Activated gamma-delta T cell (primary cell): ENCODE measurements around the gene LENG1.
"Not testable (repeated sequence)": the region's sequence is repeated elsewhere in the genome, so short reads cannot be mapped to it uniquely, and the experiment has no call there.

Experiments
- DNase-seq: peaks from one replicate; lab custom pipeline; 2025; lab: John Stamatoyannopoulos, UW
- total RNA-seq, 2 donors: gene quantifications; one replicate each; lab custom pipeline; 2026; lab: John Stamatoyannopoulos, UW

The LENG1 gene
- total RNA-seq: 26.4 to 28.6 reads per million in 2 donors

GRCh38 chr19:54159352-54160181, at the start of gene LENG1:
Gene LENG1 (minus strand): TSS chr19:54159721. CDS start chr19:54159695, 26 bp downstream.
- DNase-seq: peak; percentile 79

- no peak for DNase-seq
These were observed 49.2 kb upstream of the LENG1 start for GRCh38 chr19:54208784-54209057.

- DNase-seq: no peak
These were observed 48.7 kb upstream of the LENG1 start for GRCh38 chr19:54207983-54208783.

DNA sequence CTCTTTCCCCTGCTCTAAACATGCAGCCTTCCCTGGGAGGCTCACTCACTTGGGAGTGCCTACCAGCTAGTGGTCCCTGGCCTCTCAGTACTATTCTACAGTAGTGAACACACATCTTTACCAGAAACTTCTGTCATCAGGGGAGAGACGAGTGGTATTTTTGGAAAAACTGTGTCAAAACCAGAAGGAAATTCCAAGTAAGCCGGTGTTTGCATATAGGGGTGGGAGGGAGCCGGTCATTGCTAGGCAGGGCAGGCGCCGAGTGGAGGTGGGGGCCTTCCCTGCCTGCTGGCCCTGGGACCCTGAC, 48.1 kb upstream of the LENG1 start:
- DNase-seq: no peak

DNA sequence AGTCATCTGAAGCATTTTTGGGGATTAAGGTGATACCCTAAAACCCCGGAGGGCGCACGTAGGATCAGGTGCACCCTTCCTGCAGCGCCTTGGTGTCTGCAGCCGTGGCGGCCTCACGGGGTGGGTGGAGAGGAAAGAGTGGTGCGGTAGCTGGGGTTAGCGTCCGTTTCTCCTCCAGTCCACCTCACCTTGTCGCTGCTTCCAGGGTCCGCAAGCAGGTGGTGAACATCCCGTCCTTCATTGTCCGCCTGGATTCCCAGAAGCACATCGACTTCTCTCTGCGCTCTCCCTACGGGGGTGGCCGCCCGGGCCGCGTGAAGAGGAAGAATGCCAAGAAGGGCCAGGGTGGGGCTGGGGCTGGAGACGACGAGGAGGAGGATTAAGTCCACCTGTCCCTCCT, 47.7 kb upstream of the LENG1 start:
- not testable (repeated sequence) for DNase-seq

DNA sequence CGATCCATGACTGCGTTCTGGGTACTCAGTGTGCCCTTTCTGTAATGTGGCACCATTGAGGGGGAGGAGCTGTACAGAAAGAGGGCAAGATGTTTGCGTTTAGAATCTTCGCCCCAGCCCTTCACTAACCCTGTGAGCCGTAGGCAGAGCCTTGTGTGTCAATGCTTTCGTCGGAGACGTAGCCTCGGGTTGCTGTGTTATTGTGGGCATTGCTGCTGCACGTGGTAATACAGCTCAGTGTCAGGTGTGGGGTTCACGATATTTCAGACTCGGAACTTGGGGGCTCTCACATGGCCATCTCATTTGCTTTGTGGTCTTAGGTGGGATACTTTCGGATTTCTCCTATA, 47.3 kb upstream of the LENG1 start:
- no peak for DNase-seq

- no peak for DNase-seq
These were observed 46.7 kb upstream of the LENG1 start for GRCh38 chr19:54206030-54206830.

GRCh38 chr19:54204767-54205468, 45.4 kb upstream of the LENG1 start:
- no peak for DNase-seq

DNA sequence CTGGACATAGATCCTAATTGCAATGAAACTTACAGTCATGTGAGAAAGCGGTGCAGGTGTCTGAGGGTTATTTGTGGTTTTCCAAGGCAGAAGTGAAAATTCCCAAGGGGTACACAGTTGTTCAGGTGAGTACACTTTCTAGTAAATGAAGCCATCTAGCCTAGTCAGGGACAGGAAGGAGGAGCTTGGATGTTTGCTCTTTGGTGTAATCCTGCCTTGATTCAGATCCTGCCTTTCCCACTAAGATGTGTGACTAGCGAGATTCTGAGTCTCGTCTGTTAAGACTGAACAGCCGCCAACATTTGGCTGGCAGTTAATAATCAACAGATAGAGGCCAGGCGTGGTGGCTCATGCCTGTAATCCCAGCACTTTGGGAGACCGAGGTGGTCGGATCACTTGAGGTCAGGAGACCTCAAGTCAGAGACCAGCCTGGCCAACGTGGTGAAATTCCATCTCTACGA, 43.7 kb upstream of the LENG1 start:
- no peak for DNase-seq

- DNase-seq: no peak
These were observed 42.5 kb upstream of the LENG1 start for GRCh38 chr19:54201980-54202379.

DNA sequence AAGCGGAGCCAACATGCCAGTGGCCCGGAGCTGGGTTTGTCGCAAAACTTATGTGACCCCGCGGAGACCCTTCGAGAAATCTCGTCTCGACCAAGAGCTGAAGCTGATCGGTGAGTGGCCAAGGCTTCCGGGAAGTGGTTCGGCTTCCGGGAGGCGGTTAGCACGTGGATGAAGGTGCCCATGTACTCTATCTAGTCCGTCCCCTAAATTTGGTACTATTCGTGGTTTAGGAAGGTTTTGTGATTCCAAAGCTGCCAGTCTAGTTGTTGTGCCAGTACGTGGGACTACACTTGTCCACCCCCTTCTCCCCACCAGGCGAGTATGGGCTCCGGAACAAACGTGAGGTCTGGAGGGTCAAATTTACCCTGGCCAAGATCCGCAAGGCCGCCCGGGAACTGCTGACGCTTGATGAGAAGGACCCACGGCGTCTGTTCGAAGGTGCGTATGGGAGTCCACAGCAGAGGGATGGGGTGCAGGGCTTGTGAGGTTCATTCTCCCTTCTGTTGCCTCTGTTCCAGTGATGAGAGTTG, 41.7 kb upstream of the LENG1 start:
- no peak for DNase-seq

- DNase-seq: no peak
These were observed 39.9 kb upstream of the LENG1 start for GRCh38 chr19:54199401-54199800.

- no peak for DNase-seq
These were observed 37.6 kb upstream of the LENG1 start for GRCh38 chr19:54197121-54197520.

GRCh38 chr19:54196536-54196935, 37.0 kb upstream of the LENG1 start:
- DNase-seq: no peak

- DNase-seq: not testable (repeated sequence)
These were observed 34.9 kb upstream of the LENG1 start for GRCh38 chr19:54194463-54194862.

GRCh38 chr19:54193011-54193410, 33.5 kb upstream of the LENG1 start:
- DNase-seq: no peak

- no peak for DNase-seq
These were observed 32.4 kb upstream of the LENG1 start for GRCh38 chr19:54191811-54192453.

GRCh38 chr19:54191011-54191810, 31.7 kb upstream of the LENG1 start, which contains the start of gene TSEN34:
Gene TSEN34 (plus strand): TSS chr19:54191308. CDS start chr19:54191365, 57 bp downstream.
- peak; percentile 87 for DNase-seq

DNA sequence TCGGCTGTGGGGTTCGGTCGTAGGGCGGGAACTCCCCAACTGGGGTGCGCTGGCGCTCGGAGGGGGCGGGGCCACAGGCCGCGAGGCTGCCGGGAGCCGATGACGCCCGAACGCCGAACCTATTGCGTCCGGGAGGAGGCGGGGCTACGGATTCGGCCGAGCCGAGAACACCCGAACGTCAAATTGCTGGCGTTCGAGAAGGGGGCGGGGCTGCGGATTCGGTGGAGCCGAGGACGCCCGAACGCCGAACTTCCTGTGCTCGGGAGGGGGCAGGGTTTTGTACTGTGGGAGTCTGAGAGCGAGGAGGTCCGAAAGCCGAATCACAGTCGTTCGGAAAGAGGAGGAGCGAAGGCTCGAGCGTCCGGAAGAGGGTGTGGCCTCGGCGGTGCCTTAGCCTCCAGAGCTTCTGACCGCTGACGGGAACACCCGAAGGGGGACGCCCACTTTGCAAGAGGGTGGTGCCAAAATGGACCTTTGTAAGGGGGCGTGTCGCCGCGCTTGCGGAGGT, 31.0 kb upstream of the LENG1 start:
- peak; percentile 99 for DNase-seq
